CD14-positive monocyte (primary cell): ENCODE data around the gene MXD4. TPM values are rescaled to one million over a fixed set of nuclear protein-coding genes. Genes with fewer than 3 reads are reported as not detected.
A peak's percentile ranks its signal among the peaks of the same experiment; 100 is the strongest.

ENCODE experiments used
- DNase-seq, 3 donors: peaks; one replicate each; pipeline ENCODE4 v3.0.0-alpha.2; 2011 to 2022
- H2AFZ ChIP-seq: 2 replicates; pipeline ENCODE4 v1.6.0; 2012; ENCODE audit warnings: mild to moderate bottlenecking, low read depth, low read length, inconsistent platforms; ENCODE audit not compliant: insufficient read depth, poor library complexity, severe bottlenecking
- H3K27ac ChIP-seq, 2 donors: 1 replicate in 1 of 2; 2 replicates in 1 of 2; pipeline ENCODE4 v1.5.1; 2012 to 2013; ENCODE audit warnings: low read length in 2 of 2, control low read depth in 1 of 2, inconsistent platforms in 1 of 2, low read depth in 1 of 2, mild to moderate bottlenecking in 1 of 2
- H3K27me3 ChIP-seq, 2 donors: one replicate each; pipeline versions ENCODE4 v1.6.0 to v1.6.1; 2011 to 2013; ENCODE audit warnings: low read length in 2 of 2; ENCODE audit not compliant: control insufficient read depth in 2 of 2, insufficient read depth in 2 of 2
- H3K36me3 ChIP-seq, 2 donors: replicated peaks in 1 of 2; 1 replicate in 1 of 2; 2 replicates in 1 of 2; pipeline versions ENCODE4 v1.5.1 to v1.6.1; 2012 to 2013; ENCODE audit warnings: low read length in 2 of 2, control low read depth in 1 of 2, inconsistent platforms in 1 of 2, mild to moderate bottlenecking in 1 of 2; ENCODE audit not compliant: insufficient read depth in 2 of 2, control insufficient read depth in 1 of 2
- H3K4me1 ChIP-seq, 2 donors: 1 replicate in 1 of 2; 2 replicates in 1 of 2; pipeline versions ENCODE4 v1.5.1 to v1.6.1; 2012 to 2013; ENCODE audit warnings: low read length in 2 of 2, control low read depth in 1 of 2, inconsistent platforms in 1 of 2, mild to moderate bottlenecking in 1 of 2, moderate library complexity in 1 of 2; ENCODE audit not compliant: insufficient read depth in 2 of 2, control insufficient read depth in 1 of 2
- H3K4me2 ChIP-seq: replicated peaks from 2 replicates; pipeline ENCODE3; 2012; ENCODE audit warnings: low read length, moderate library complexity, mild to moderate bottlenecking; ENCODE audit not compliant: poor library complexity, severe bottlenecking; ENCODE audit errors: extremely low read depth
- H3K4me3 ChIP-seq, 3 experiments: fragments of 200-600 bp in 1 of 3; sonication (generic) in 1 of 3; replicated peaks in 1 of 3; 1 replicate in 2 of 3; 2 replicates in 1 of 3; pipeline ENCODE4 v1.5.1; 2011 to 2013; ENCODE audit warnings: low read length in 3 of 3, mild to moderate bottlenecking in 3 of 3, control low read depth in 2 of 3, low read depth in 2 of 3, inconsistent platforms in 1 of 3, moderate library complexity in 1 of 3
- H3K79me2 ChIP-seq: 2 replicates; pipeline ENCODE4 v1.6.0; 2012; ENCODE audit warnings: mild to moderate bottlenecking, control low read depth, inconsistent platforms, low read length, moderate library complexity; ENCODE audit not compliant: insufficient read depth
- H3K9ac ChIP-seq: 2 replicates; pipeline ENCODE4 v1.6.0; 2017; ENCODE audit warnings: low read length, mild to moderate bottlenecking; ENCODE audit not compliant: insufficient read depth, poor library complexity, severe bottlenecking
- H3K9me3 ChIP-seq, 2 donors: replicated peaks in 1 of 2; 1 replicate in 1 of 2; 2 replicates in 1 of 2; pipeline versions ENCODE4 v1.5.1 to v1.6.1; 2012 to 2013; ENCODE audit warnings: low read length in 2 of 2, control low read depth in 1 of 2; ENCODE audit not compliant: control insufficient read depth in 1 of 2, insufficient read depth in 1 of 2
- H4K20me1 ChIP-seq: 2 replicates; pipeline ENCODE4 v1.6.0; 2012; ENCODE audit warnings: mild to moderate bottlenecking, low read length, control low read depth, moderate library complexity; ENCODE audit not compliant: insufficient read depth
- H3K27ac Mint-ChIP-seq, 7 donors: one replicate each; pipeline ENCODE4 v1.8.0; 2020; ENCODE audit warnings: mild to moderate bottlenecking in 7 of 7, mixed read lengths in 7 of 7, moderate library complexity in 6 of 7, inconsistent platforms in 2 of 7
- H3K27me3 Mint-ChIP-seq, 3 donors: one replicate each; pipeline ENCODE4 v1.8.0; 2021 to 2022; ENCODE audit warnings: low read depth in 3 of 3, mild to moderate bottlenecking in 3 of 3, mixed read lengths in 3 of 3, moderate library complexity in 3 of 3, inconsistent platforms in 1 of 3
- H3K36me3 Mint-ChIP-seq, 2 donors: one replicate each; pipeline ENCODE4 v1.8.0; 2020; ENCODE audit warnings: mixed read lengths in 2 of 2, inconsistent platforms in 1 of 2, mild to moderate bottlenecking in 1 of 2
- H3K4me1 Mint-ChIP-seq: one replicate; pipeline ENCODE4 v1.8.0; 2020; ENCODE audit warnings: mild to moderate bottlenecking, mixed read lengths
- H3K4me3 Mint-ChIP-seq, 2 donors: one replicate each; pipeline ENCODE4 v1.8.0; 2020; ENCODE audit warnings: mild to moderate bottlenecking in 2 of 2, mixed read lengths in 2 of 2, moderate library complexity in 1 of 2
- H3K9me3 Mint-ChIP-seq, 7 donors: one replicate each; pipeline ENCODE4 v1.8.0; 2020 to 2022; ENCODE audit warnings: mixed read lengths in 7 of 7, mild to moderate bottlenecking in 6 of 7, moderate library complexity in 6 of 7, inconsistent platforms in 2 of 7
- CTCF ChIP-seq: fragments of 200-600 bp; IDR thresholded peaks from one replicate; pipeline ENCODE4 v1.8.0; 2022; ENCODE audit warnings: antibody characterized with exemption, mild to moderate bottlenecking
- WGBS: methylation state at CpG from one replicate; pipeline ENCODE4 v1.1.5; 2013; ENCODE audit warnings: missing lambda C conversion rate; ENCODE audit not compliant: insufficient coverage; 5-methylcytosine and 5-hydroxymethylcytosine counted together
- intact Hi-C, 2 donors: fragments of 100-400 bp; cut with micrococcal nuclease; formaldehyde crosslinking; loops; one replicate each; pipeline versions ENCODE4 v1.15.0 to v1.15.1; 2023
- polyA plus RNA-seq, 3 donors: library from polyadenylated mRNA; depleted of rRNA in 1 of 3; unstranded in 2 of 3; stranded (reverse) in 1 of 3; fragments of 300-500 nt in 2 of 3; fragments of >200 nt in 1 of 3; fragmentation: Illumina TruSeq in 2 of 3; gene quantifications; 1 replicate in 2 of 3; 2 replicates in 1 of 3; pipeline ENCODE4 v1.2.3, GENCODE V29; 2012 to 2021

MXD4 gene
- polyA plus RNA-seq, 3 donors = 24.5 to 39.4 (median 35.9) TPM

GRCh38 chr4:2254665-2255500, 7.0 kb downstream of the MXD4 start:
- no peak overlapping the region for H3K4me2 ChIP-seq
- H3K4me1 ChIP-seq = peaks cover under 1 to 2% of the 10 kb centered on the region in 2 donors
- Mint-ChIP-seq H3K9me3 (no peaks in the 10 kb centered on the region), H3K4me1 (peaks cover 3% of the 10 kb centered on the region), H3K4me3 (no peak overlapping the region), H3K27ac (peak overlapping the region in 1 of 7 donors; percentile 79), H3K27me3 (peaks cover 0 to 4% (median 3%) of the 10 kb centered on the region in 3 donors), H3K36me3 (peaks cover 40 to 67% of the 10 kb centered on the region in 2 donors)
- H3K79me2 ChIP-seq = peaks cover 18% of the 10 kb centered on the region
- no peak overlapping the region for H3K27ac ChIP-seq
- intact Hi-C loops = no loop called here
- H3K27me3 ChIP-seq = no peaks in the 10 kb centered on the region
- peaks cover 73 to 94% of the 10 kb centered on the region in 2 donors for H3K36me3 ChIP-seq
- peaks cover 88% of the 10 kb centered on the region for H4K20me1 ChIP-seq
- WGBS = 95% methylated on average over 16 of the region's 32 CpGs
- H3K4me3 ChIP-seq = no peak overlapping the region
- no peaks in the 10 kb centered on the region for H3K9me3 ChIP-seq
- H3K9ac ChIP-seq = no peak overlapping the region
- no peak for TF ChIP-seq CTCF
- no peak for DNase-seq
- H2AFZ ChIP-seq = no peak overlapping the region

GRCh38 chr4:2253160-2254084, 8.5 kb downstream of the MXD4 start:
- Mint-ChIP-seq H3K27me3 (peaks cover 0 to 4% (median 1%) of the 10 kb centered on the region in 3 donors), H3K9me3 (no peaks in the 10 kb centered on the region), H3K27ac (peak overlapping the region in 1 of 7 donors; percentile 43), H3K4me1 (peaks cover 3% of the 10 kb centered on the region), H3K4me3 (no peak overlapping the region), H3K36me3 (peaks cover 51 to 76% of the 10 kb centered on the region in 2 donors)
- Histone ChIP-seq H3K27me3 (no peaks in the 10 kb centered on the region), H2AFZ (no peak overlapping the region), H3K9ac (no peak overlapping the region), H3K27ac (no peak overlapping the region), H3K4me2 (no peak overlapping the region), H3K9me3 (no peaks in the 10 kb centered on the region), H3K79me2 (peaks cover 4% of the 10 kb centered on the region), H3K36me3 (peaks cover 83 to 96% of the 10 kb centered on the region in 2 donors), H3K4me1 (no peaks in the 10 kb centered on the region), H3K4me3 (no peak overlapping the region), H4K20me1 (peaks cover 79% of the 10 kb centered on the region)
- TF ChIP-seq CTCF = no peak
- intact Hi-C loops = no loop called here
- 94% methylated on average over 26 of the region's 32 CpGs for WGBS
- DNase-seq = no peak
